HepG2 (cell line): Measurements from ENCODE around the gene SP110. TPM values are rescaled to one million over a fixed set of nuclear protein-coding genes. Genes with fewer than 3 reads are reported as not detected.

Source experiments
- MAZ ChIP-seq, 2 experiments: sonication (generic) in 1 of 2; formaldehyde crosslinking in 1 of 2; IDR thresholded peaks; 2 replicates each; pipeline versions ENCODE4 v1.5.0 to v1.6.1; 2012 to 2020; ENCODE audit warnings: low read depth in 2 of 2, mild to moderate bottlenecking in 2 of 2, borderline replicate concordance in 1 of 2, improper control_type of control experiment in 1 of 2, low read length in 1 of 2, missing genetic modification reagents in 1 of 2, moderate library complexity in 1 of 2
- NCOR1 ChIP-seq: fragments of 200-600 bp; sonication (generic); IDR thresholded peaks from 2 replicates; pipeline ENCODE4 v1.7.0; 2017; ENCODE audit warnings: antibody characterized with exemption, low read length, borderline replicate concordance
- PCBP2 ChIP-seq: fragments of 200-400 bp; formaldehyde crosslinking; optimal IDR thresholded peaks from 2 replicates; pipeline ENCODE3; 2018; ENCODE audit warnings: low read length, low read depth; ENCODE audit not compliant: poor library complexity, severe bottlenecking
- SUZ12 ChIP-seq: fragments of 150-350 bp; IDR thresholded peaks from 2 replicates; pipeline ENCODE4 v1.6.1; 2014; ENCODE audit warnings: low read depth, low read length
- ZFAT ChIP-seq: sonication (generic); formaldehyde crosslinking; conservative IDR thresholded peaks from 2 replicates; pipeline ENCODE4 v1.8.1; 2023; ENCODE audit warnings: missing genetic modification reagents, inconsistent platforms
- ZNF446 ChIP-seq: sonication (generic); formaldehyde crosslinking; IDR thresholded peaks from 2 replicates; pipeline ENCODE4 v1.5.0; 2020; ENCODE audit warnings: mild to moderate bottlenecking, missing genetic modification reagents
- ZNF451 ChIP-seq: sonication (generic); formaldehyde crosslinking; IDR thresholded peaks from 2 replicates; pipeline ENCODE4 v1.5.0; 2020; ENCODE audit warnings: mild to moderate bottlenecking, missing genetic modification reagents
- ZNF567 ChIP-seq: sonication (generic); formaldehyde crosslinking; IDR thresholded peaks from 2 replicates; pipeline ENCODE4 v1.8.1; 2023; ENCODE audit warnings: mild to moderate bottlenecking, missing genetic modification reagents, borderline replicate concordance
- ZNF644 ChIP-seq: IDR thresholded peaks from 2 replicates; pipeline ENCODE4 v1.6.1; 2016; ENCODE audit warnings: low read depth
- polyA plus RNA-seq, 8 experiments: library from polyadenylated mRNA; depleted of rRNA in 3 of 8; stranded (reverse) in 7 of 8; unstranded in 1 of 8; fragments of >200 nt; fragmentation: Illumina TruSeq in 4 of 8; extraction: Trizol in 4 of 8; gene quantifications; 2 replicates each; pipeline versions ENCODE4 v1.2.1 to v1.2.3, GENCODE V29; 2011 to 2016; ENCODE audit warnings: low read depth in 4 of 8, missing spikeins in 1 of 8, mixed read lengths in 1 of 8; ENCODE audit not compliant: insufficient read depth in 1 of 8
- total RNA-seq, 5 experiments: library from RNA; depleted of rRNA; stranded (reverse); fragments of >200 nt; fragmentation: Illumina TruSeq; extraction: Trizol; gene quantifications; 2 replicates each; pipeline ENCODE4 v1.2.3, GENCODE V29; 2016; ENCODE audit warnings: low read depth in 1 of 5
- TF ChIP-seq, protein P1 (sequence below), 2 experiments: fragments of 450-650 bp in 1 of 2; sonication (generic) in 1 of 2; formaldehyde crosslinking in 1 of 2; IDR thresholded peaks; 2 replicates each; pipeline versions ENCODE4 v1.6.1 to v1.8.0; 2016 to 2022; ENCODE audit warnings: antibody characterized with exemption in 1 of 2, mild to moderate bottlenecking in 1 of 2, missing genetic modification reagents in 1 of 2
- TF ChIP-seq, protein P2 (sequence below): IDR thresholded peaks from 2 replicates; pipeline ENCODE4 v1.6.1; 2016
- TF ChIP-seq, protein P3 (sequence below): sonication (generic); formaldehyde crosslinking; IDR thresholded peaks from 2 replicates; pipeline ENCODE4 v1.9.0; 2021; ENCODE audit warnings: missing genetic modification reagents, mild to moderate bottlenecking, borderline replicate concordance

Gene SP110
- total and polyA plus RNA-seq, 2 of the 13 experiments (the other 11 are each of a cell fraction or from before 2014, with no cell fraction given): 7.9 to 10.4 TPM

DNA sequence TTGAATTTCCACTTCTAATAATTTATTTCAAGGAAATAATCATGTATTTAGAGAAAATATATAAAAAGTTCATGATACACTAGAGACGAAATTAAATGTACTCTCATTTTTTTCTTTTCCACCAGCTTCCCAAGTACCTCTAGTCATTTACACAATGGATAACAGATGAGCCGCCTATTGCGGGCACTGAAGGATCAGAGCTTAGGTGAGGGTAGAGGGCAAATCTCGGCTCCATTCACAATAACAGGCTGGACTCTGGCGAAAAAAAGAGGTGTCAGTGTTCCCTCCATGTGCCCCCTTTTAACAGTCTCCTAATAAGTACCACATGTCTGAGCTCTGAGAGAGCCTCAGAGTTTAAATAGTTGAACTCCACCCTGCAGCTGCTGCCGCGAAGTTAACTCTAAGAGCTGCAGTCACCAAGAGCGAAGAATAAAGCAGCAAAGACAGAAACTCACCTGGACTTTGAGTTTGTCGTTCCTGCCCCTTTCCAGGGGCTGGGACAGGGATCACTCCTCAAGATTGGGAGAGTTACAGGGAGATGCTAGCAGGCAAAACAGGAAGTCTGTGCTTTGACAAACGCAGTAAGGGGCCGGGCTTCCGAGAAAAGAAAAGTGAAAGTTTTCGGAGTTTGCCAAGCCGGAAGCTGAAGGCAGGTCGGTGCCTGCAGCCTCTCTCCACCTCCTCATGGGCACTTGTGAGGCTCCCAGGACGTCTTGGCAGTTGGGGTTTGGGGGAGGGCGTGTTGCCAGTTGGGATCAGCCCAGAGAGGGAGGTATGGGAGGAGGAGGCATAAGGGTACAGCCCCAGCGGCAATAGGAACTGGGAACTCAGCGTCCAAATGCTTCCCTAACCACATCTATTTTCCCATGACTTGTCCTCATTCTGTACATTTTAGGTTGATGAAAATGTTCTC is at the start of gene SP110 (continued):
- TF ChIP-seq, protein P1, sequence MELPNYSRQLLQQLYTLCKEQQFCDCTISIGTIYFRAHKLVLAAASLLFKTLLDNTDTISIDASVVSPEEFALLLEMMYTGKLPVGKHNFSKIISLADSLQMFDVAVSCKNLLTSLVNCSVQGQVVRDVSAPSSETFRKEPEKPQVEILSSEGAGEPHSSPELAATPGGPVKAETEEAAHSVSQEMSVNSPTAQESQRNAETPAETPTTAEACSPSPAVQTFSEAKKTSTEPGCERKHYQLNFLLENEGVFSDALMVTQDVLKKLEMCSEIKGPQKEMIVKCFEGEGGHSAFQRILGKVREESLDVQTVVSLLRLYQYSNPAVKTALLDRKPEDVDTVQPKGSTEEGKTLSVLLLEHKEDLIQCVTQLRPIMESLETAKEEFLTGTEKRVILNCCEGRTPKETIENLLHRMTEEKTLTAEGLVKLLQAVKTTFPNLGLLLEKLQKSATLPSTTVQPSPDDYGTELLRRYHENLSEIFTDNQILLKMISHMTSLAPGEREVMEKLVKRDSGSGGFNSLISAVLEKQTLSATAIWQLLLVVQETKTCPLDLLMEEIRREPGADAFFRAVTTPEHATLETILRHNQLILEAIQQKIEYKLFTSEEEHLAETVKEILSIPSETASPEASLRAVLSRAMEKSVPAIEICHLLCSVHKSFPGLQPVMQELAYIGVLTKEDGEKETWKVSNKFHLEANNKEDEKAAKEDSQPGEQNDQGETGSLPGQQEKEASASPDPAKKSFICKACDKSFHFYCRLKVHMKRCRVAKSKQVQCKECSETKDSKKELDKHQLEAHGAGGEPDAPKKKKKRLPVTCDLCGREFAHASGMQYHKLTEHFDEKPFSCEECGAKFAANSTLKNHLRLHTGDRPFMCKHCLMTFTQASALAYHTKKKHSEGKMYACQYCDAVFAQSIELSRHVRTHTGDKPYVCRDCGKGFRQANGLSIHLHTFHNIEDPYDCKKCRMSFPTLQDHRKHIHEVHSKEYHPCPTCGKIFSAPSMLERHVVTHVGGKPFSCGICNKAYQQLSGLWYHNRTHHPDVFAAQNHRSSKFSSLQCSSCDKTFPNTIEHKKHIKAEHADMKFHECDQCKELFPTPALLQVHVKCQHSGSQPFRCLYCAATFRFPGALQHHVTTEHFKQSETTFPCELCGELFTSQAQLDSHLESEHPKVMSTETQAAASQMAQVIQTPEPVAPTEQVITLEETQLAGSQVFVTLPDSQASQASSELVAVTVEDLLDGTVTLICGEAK (IDR thresholded peaks at IDR 0.05): no peak
- TF ChIP-seq, protein P1 (CRISPR knock-in tag; IDR thresholded peaks at IDR 0.05): no peak
- TF ChIP-seq NCOR1 (no peak), ZNF451 (CRISPR knock-in tag) (no peak; the same call in 1 of the 2 replicates), ZFAT (no peak), MAZ (IDR thresholded peaks at IDR 0.05; ENCODE audit: borderline replicate concordance, low read depth, low read length) (no peak), MAZ (CRISPR knock-in tag; IDR thresholded peaks at IDR 0.05; ENCODE audit: low read depth) (no peak), PCBP2 (no peak), ZNF567 (CRISPR knock-in tag) (no peak; the same call in 1 of the 2 replicates), ZNF446 (no peak), ZNF644 (no peak), SUZ12 (no peak)
- TF ChIP-seq, protein P2, sequence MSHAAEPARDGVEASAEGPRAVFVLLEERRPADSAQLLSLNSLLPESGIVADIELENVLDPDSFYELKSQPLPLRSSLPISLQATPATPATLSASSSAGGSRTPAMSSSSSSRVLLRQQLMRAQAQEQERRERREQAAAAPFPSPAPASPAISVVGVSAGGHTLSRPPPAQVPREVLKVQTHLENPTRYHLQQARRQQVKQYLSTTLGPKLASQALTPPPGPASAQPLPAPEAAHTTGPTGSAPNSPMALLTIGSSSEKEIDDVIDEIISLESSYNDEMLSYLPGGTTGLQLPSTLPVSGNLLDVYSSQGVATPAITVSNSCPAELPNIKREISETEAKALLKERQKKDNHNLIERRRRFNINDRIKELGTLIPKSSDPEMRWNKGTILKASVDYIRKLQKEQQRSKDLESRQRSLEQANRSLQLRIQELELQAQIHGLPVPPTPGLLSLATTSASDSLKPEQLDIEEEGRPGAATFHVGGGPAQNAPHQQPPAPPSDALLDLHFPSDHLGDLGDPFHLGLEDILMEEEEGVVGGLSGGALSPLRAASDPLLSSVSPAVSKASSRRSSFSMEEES: no peak
- TF ChIP-seq, protein P3, sequence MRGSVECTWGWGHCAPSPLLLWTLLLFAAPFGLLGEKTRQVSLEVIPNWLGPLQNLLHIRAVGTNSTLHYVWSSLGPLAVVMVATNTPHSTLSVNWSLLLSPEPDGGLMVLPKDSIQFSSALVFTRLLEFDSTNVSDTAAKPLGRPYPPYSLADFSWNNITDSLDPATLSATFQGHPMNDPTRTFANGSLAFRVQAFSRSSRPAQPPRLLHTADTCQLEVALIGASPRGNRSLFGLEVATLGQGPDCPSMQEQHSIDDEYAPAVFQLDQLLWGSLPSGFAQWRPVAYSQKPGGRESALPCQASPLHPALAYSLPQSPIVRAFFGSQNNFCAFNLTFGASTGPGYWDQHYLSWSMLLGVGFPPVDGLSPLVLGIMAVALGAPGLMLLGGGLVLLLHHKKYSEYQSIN (CRISPR knock-in tag): no peak
